Sigmoid colon (tissue), 7 donors: ENCODE results near the gene MBD4. TPM values are rescaled to one million over a fixed set of nuclear protein-coding genes. Genes with fewer than 3 reads are reported as not detected.

Source experiments
- DNase-seq: peaks from one replicate; pipeline ENCODE4 v3.0.0-alpha.2; 2019
- H3K27ac ChIP-seq, 4 donors: fragments of 200-600 bp; sonication (generic); one replicate each; pipeline ENCODE4 v1.5.1; 2016 to 2019; ENCODE audit warnings: mild to moderate bottlenecking in 1 of 4
- H3K27me3 ChIP-seq, 3 donors: fragments of 200-600 bp; sonication (generic); one replicate each; pipeline ENCODE4 v1.5.1; 2019; ENCODE audit warnings: mild to moderate bottlenecking in 1 of 3
- H3K36me3 ChIP-seq, 4 donors: fragments of 200-600 bp; sonication (generic); one replicate each; pipeline ENCODE4 v1.5.1; 2016 to 2019
- H3K4me1 ChIP-seq, 4 donors: fragments of 200-600 bp; sonication (generic); one replicate each; pipeline ENCODE4 v1.5.1; 2017 to 2019
- H3K4me3 ChIP-seq, 4 donors: fragments of 200-600 bp; sonication (generic); one replicate each; pipeline ENCODE4 v1.5.1; 2017 to 2019; ENCODE audit warnings: mild to moderate bottlenecking in 2 of 4, moderate library complexity in 1 of 4
- H3K9me3 ChIP-seq, 4 donors: fragments of 200-600 bp in 3 of 4; sonication (generic) in 3 of 4; one replicate each; pipeline versions ENCODE4 v1.5.1 to v1.6.1; 2013 to 2019
- EP300 ChIP-seq, 4 donors: sonication (generic); formaldehyde crosslinking; IDR thresholded peaks; one replicate each; pipeline ENCODE4 v1.6.1; 2017; ENCODE audit warnings: antibody characterized with exemption in 4 of 4
- POLR2A ChIP-seq, 2 donors: fragments of 450-650 bp; IDR thresholded peaks; one replicate each; pipeline ENCODE4 v1.6.1; 2016; ENCODE audit warnings: antibody characterized with exemption in 2 of 2, mild to moderate bottlenecking in 2 of 2, moderate library complexity in 2 of 2
- POLR2AphosphoS5 ChIP-seq, 4 donors: sonication (generic); formaldehyde crosslinking; IDR thresholded peaks; one replicate each; pipeline ENCODE4 v1.6.1; 2017; ENCODE audit warnings: antibody characterized with exemption in 4 of 4
- WGBS, 2 donors: extraction: QIAGEN DNeasy Blood & Tissue Kit; methylation state at CpG; one replicate each; pipeline ENCODE4 v1.1.7; 2013; 5-methylcytosine and 5-hydroxymethylcytosine counted together
- intact Hi-C: fragments of 100-400 bp; cut with DNase I; formaldehyde crosslinking; loops from one replicate; pipeline ENCODE4 v1.15.1; 2023
- polyA plus RNA-seq, 3 donors: library from polyadenylated mRNA; stranded (reverse); fragments of 200-250 nt; gene quantifications; one replicate each; pipeline ENCODE4 v1.2.3, GENCODE V29; 2013
- total RNA-seq, 4 donors: library from RNA; depleted of rRNA; stranded (reverse); fragments of >200 nt; gene quantifications; one replicate each; pipeline ENCODE4 v1.1.0, GENCODE V29; 2016
- TF ChIP-seq, protein P1 (sequence below), 4 experiments: fragments of 450-650 bp in 3 of 4; fragments of 200-600 bp in 1 of 4; IDR thresholded peaks; one replicate each; pipeline ENCODE4 v1.5.1; 2016 to 2019; ENCODE audit warnings: antibody characterized with exemption in 4 of 4, mild to moderate bottlenecking in 3 of 4, moderate library complexity in 2 of 4
- donor health status: healthy with polysubstance abuse.
- donor health status: Bipolar disorder and iron deficiency.
- donor health status: healthy.

The MBD4 gene
- total and polyA plus RNA-seq, 7 donors, result 11.8 to 21.6 (median 15.8) TPM

DNA sequence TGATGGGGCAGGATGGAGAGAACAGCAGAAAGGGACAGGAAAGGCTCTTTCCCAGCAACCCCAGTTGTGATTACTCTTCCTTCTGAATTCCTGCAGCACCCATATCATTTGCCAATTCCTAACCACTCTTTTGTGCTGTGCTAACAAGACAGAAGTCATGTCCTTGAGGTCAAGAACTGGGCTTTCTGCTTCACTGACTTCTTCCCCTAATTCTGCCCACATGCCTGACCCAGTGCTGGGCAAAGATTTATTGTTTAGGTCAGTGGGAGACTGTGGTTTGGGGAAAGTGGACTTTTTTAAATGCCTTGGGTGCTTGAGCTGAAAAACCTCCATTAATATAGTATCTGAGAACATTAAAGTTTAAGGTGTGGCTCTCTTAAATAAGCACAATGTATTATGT lies 7.1 kb downstream of the MBD4 start:
- Histone ChIP-seq H3K36me3 (peaks cover 20 to 79% (median 24%) of the 10 kb centered on the region in 4 donors), H3K9me3 (no peaks in the 10 kb centered on the region), H3K27me3 (no peaks in the 10 kb centered on the region), H3K4me1 (peaks cover 0 to 26% (median 8%) of the 10 kb centered on the region in 4 donors), H3K27ac (no peak overlapping the region), H3K4me3 (no peak overlapping the region)
- no peak for DNase-seq
- intact Hi-C loops, result no loop called here
- no peak for TF ChIP-seq POLR2AphosphoS5 (IDR thresholded peaks at IDR 0.05)
- TF ChIP-seq EP300 (IDR thresholded peaks at IDR 0.05), result no peak
- TF ChIP-seq, protein P1, sequence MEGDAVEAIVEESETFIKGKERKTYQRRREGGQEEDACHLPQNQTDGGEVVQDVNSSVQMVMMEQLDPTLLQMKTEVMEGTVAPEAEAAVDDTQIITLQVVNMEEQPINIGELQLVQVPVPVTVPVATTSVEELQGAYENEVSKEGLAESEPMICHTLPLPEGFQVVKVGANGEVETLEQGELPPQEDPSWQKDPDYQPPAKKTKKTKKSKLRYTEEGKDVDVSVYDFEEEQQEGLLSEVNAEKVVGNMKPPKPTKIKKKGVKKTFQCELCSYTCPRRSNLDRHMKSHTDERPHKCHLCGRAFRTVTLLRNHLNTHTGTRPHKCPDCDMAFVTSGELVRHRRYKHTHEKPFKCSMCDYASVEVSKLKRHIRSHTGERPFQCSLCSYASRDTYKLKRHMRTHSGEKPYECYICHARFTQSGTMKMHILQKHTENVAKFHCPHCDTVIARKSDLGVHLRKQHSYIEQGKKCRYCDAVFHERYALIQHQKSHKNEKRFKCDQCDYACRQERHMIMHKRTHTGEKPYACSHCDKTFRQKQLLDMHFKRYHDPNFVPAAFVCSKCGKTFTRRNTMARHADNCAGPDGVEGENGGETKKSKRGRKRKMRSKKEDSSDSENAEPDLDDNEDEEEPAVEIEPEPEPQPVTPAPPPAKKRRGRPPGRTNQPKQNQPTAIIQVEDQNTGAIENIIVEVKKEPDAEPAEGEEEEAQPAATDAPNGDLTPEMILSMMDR (IDR thresholded peaks at IDR 0.05), result no peak
- TF ChIP-seq POLR2A (IDR thresholded peaks at IDR 0.05), result no peak

DNA sequence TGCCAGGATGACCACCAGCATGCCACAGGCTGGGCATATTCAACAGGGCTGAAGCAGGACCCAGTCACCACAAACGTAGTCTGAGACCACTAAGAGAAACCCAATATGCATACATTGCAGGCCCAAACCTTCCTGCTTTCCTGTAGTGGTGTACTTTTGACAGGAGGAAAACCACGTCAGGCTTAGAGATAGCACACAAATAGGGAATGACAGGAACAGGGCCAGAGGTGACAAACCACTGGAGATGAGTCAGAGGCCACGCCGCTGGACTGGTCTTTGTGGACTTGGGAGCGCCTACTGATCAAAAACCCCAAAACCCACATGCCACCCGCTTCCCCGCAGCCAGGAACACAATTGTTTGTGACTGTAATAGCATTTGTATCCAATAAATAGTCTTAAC lies 7.7 kb downstream of the MBD4 start:
- 85 to 88% methylated on average over 7 of the region's 7 CpGs for WGBS, 2 donors
- H3K4me3 ChIP-seq, result no peak overlapping the region
- H3K4me1 ChIP-seq, result peaks cover 0 to 24% (median 8%) of the 10 kb centered on the region in 4 donors
- peaks cover 20 to 73% (median 22%) of the 10 kb centered on the region in 4 donors for H3K36me3 ChIP-seq
- TF ChIP-seq EP300 (IDR thresholded peaks at IDR 0.05), result no peak
- TF ChIP-seq POLR2A (IDR thresholded peaks at IDR 0.05), result no peak
- no peak for TF ChIP-seq POLR2AphosphoS5 (IDR thresholded peaks at IDR 0.05)
- TF ChIP-seq, protein P1 (IDR thresholded peaks at IDR 0.05), result no peak
- no peaks in the 10 kb centered on the region for H3K27me3 ChIP-seq
- intact Hi-C loops, result no loop called here
- no peak overlapping the region for H3K27ac ChIP-seq
- H3K9me3 ChIP-seq, result no peaks in the 10 kb centered on the region
- no peak for DNase-seq

DNA sequence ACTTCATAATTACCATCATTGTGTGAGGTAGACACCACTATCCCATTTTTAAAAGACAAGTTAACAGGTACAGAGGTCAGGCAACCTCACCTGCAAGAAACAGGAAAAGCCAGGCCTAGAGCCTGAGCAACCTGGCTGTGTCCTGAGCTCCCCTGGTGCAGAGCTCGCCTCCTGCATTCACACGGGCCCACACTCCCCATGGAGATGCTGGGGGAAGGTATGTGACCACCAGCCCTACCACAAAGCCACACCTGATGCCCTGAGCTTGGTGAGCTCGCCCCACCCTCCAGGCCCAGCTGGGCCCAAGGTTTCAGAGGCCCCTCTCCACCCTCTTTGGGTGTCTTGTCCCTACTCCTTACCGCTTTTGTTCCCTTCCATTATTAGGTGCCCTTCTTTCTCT lies 10.1 kb downstream of the MBD4 start:
- TF ChIP-seq POLR2A (IDR thresholded peaks at IDR 0.05) (no peak), POLR2AphosphoS5 (IDR thresholded peaks at IDR 0.05) (no peak), EP300 (IDR thresholded peaks at IDR 0.05) (no peak)
- TF ChIP-seq, protein P1 (IDR thresholded peaks at IDR 0.05), result no peak
- intact Hi-C loops, result no loop called here
- Histone ChIP-seq H3K27ac (peak overlapping the region in 2 of 4 donors; percentile 67 to 73), H3K9me3 (no peaks in the 10 kb centered on the region), H3K27me3 (no peaks in the 10 kb centered on the region), H3K4me1 (peaks cover 0 to 15% (median 8%) of the 10 kb centered on the region in 4 donors), H3K4me3 (no peak overlapping the region), H3K36me3 (peaks cover 15 to 50% (median 16%) of the 10 kb centered on the region in 4 donors)
- 87 to 90% methylated on average over 4 of the region's 4 CpGs for WGBS, 2 donors
- no peak for DNase-seq

DNA sequence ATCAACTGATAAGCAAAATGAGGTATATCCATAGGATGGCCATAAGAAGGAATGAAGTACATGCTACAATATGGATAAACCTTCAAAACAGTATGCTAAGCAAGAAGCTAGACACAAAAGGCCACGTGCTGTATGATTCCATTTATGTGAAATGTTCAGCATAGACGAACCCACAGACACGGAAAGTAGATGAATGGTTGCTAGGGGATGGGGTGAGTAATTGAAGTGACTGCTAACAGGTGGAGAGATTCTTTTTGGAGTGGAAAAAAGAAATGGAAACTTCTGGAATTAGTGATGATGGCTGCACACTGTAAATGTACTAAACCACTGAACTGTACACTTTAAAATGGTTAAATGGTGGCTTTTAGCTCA lies 10.7 kb downstream of the MBD4 start:
- peak overlapping the region; percentile 66 to 73 (median 68) for H3K27ac ChIP-seq

More for the DNA sequence above, 10.7 kb downstream of the MBD4 start:
- 79 to 84% methylated on average over 3 of the region's 3 CpGs for WGBS, 2 donors
- peaks cover 0 to 15% (median 8%) of the 10 kb centered on the region in 4 donors for H3K4me1 ChIP-seq
- intact Hi-C loops, result no loop called here
- H3K9me3 ChIP-seq, result no peaks in the 10 kb centered on the region
- TF ChIP-seq POLR2A (IDR thresholded peaks at IDR 0.05) (no peak), EP300 (IDR thresholded peaks at IDR 0.05) (no peak), POLR2AphosphoS5 (IDR thresholded peaks at IDR 0.05) (no peak)
- TF ChIP-seq, protein P1 (IDR thresholded peaks at IDR 0.05), result no peak
- H3K36me3 ChIP-seq, result peaks cover 15 to 45% (median 16%) of the 10 kb centered on the region in 4 donors
- peak overlapping the region in 2 of 4 donors; percentile 56 for H3K4me3 ChIP-seq
- no peak for DNase-seq
- H3K27me3 ChIP-seq, result no peaks in the 10 kb centered on the region
